NCI-H446 treated with DMSO at 0.1 percent for 48 hours (cell line): ENCODE measurements around the gene ADNP2.
A peak's percentile ranks its signal among the peaks of the same experiment; 100 is the strongest.
"Not testable (repeated sequence)": the region's sequence is repeated elsewhere in the genome, so short reads cannot be mapped to it uniquely, and the experiment has no call there.

Experiments
- DNase-seq: peaks from one replicate; lab custom pipeline; 2025; lab: John Stamatoyannopoulos, UW

Gene ADNP2

GRCh38 chr18:80147418-80148325 lies 38.6 kb downstream of the ADNP2 start:
- DNase-seq = no peak

GRCh38 chr18:80148326-80149199 lies 39.5 kb downstream of the ADNP2 start:
- DNase-seq = no peak

GRCh38 chr18:80149667-80150066 lies 40.6 kb downstream of the ADNP2 start:
- no peak for DNase-seq

- peak; percentile 1 for DNase-seq
Observed at GRCh38 chr18:80154293-80154692, 45.2 kb downstream of the ADNP2 start.

DNA sequence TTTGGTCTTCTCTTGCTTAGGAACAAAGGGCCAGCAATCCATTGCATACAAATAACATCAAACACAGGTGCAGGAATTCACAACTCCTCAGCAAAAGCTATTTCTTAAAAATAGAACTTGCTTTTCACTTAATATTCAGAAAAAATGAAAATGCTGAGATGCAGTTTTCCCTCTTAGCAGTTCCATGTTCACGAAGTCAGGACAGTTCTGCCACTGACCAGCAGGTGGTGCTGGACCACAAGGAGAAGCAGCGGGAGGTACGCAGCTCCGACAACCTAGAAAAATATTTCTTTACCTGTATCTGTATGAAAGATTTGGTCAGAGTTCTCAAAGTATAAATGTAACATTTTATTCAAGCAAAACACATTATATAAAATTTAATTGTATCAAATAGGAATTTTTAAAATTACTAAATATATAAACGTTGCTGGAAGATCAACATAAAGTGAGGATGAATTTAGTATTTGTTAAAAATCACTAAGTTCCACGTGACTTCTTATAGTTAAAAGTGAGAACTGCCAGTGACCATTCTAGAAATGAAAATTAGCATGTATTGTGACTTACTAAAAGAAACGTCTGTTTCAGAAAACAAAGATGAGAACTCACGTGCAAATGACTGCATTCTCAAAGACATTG lies 48.8 kb downstream of the ADNP2 start:
- peak; percentile 11 for DNase-seq

GRCh38 chr18:80158365-80158764 lies 49.3 kb downstream of the ADNP2 start:
- DNase-seq = no peak

DNA sequence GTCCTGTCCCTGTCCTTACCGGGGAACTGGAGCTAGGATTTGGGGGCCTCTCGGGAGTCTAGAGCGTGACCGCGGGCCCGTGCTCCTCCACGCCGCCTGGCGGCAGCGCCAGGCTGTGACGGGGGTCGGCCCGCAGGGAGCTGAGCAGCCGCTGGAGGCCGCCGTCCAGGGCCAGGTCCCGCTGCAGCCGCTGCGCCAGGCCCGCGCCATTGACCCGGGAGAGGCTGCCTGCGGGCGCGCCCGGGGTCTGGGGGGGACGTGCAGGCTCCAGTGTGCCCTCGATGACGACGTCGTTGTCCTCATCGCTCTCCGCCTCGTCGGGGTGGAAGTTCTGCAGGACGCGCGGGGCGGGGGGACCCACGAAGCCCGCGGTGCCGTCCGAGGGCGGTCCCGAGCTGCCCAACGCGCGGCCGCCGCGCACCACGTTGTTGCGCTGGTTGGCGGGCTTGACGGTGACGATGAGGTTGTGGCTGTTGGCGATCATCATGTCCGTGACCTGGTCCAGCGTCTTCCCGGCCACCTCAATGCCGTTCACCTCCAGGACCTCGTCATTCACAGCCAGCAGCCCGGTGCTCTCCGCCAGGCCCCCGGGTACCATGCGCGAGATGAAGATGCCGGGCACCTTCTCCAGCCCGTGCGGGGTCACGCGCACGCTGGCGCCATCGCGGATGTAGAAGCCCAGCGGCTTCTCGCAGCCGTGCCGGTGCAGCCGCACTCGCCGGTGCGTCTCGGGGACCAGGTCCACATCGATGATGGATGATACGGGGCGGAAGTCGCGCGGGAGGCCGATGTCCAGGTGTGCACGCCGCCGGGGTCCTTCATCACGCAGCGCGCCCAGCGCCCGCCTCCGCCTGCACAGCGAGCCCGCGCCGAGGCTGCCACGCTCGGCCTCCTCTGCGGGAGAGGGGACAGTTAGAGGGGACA lies 50.9 kb downstream of the ADNP2 start:
- DNase-seq = no peak

DNA sequence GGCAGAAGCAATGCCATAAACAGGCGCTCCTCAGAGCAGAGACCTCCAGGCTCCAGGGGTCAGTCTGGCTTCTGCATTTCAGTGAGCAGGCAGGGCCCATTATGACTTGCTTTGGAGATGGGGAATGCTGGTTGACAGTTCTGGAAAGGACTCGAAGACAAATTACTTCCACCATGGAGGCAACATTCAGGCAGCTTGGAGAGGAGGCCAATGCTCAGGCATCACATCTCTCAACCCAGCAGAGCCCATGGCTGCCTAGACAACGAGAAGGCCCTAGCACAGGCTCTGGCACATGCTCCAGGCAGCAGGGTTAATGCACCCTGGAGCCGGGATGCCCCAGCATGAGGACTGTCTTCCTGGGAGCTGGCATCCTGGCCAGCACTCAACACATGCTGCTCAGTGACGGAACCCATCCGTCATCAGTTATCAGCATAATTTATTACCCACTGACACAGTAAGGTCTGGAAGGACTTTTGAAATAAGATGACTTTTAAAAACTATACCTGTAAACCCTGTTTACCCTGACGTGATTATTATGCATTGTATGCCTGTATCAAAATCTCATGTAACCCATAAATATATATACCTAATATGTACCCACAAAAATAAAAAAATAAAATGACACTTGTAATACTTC lies 52.8 kb downstream of the ADNP2 start:
- no peak for DNase-seq

GRCh38 chr18:80163183-80163582 lies 54.1 kb downstream of the ADNP2 start:
- DNase-seq = no peak

- DNase-seq = not testable (repeated sequence)
Observed at GRCh38 chr18:80164727-80165355, 55.8 kb downstream of the ADNP2 start.

DNA sequence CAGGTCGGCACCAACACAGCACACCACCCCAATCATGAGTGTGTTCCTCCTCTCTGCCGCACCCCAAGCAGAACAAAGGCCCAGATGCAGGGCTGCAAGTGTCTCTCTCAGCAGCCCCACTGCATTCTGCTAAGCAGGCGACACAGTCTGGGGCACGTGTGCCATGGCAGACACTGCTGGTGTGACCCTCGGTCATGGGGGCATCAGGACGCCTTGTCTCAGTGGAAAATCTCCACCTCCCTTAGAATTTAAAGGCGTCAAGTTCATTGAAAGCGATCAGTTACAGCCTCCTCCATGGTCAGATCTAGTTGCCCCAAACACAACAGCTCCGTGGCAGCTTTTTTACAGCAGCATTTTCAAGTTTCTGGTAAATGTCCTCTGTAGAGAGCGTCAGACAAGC lies 57.2 kb downstream of the ADNP2 start:
- no peak for DNase-seq

- DNase-seq = no peak
Observed at GRCh38 chr18:80166725-80167124, 57.7 kb downstream of the ADNP2 start.

- DNase-seq = no peak
Observed at GRCh38 chr18:80167331-80167730, 58.3 kb downstream of the ADNP2 start.

- DNase-seq = no peak
Observed at GRCh38 chr18:80167931-80168330, 58.9 kb downstream of the ADNP2 start.

DNA sequence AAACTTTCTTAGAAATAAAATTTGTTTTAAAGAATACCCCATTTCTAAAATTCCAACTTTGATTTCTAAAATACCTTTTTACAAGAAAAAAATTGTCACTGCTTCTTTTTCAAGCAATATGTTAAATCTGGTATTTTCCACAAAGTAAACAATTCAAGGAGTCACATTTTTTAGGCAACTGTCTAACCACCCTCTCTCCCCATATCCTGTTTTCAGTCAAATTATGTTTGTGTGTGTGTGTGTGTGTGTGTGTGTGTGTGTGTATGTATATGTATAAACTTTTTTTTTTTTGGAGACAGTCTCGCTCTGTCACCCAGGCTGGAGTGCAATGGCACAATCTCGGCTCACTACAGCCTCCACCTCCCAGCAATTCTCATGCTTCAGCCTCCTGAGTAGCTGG lies 59.3 kb downstream of the ADNP2 start:
- no peak for DNase-seq

- DNase-seq = no peak
Observed at GRCh38 chr18:80168982-80169381, 59.9 kb downstream of the ADNP2 start.

DNA sequence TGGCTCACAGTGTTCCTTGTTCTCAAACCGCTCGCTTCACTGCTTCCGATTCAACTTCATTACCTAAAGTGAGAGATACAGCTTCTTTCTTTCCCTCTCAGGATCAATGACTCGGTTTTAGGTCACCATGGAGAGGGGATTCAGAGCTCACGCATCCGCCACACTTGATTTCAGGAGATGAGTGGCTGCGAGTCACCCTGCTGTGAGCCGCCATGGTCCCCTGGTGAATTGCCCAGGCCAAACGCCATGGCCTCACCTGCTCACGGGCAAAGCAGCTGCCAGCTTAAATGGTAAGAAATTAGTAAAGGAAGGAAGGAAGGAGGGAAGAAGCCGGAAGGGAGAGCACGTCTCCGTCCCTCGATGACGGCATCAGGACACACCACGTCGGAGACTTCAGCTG lies 60.5 kb downstream of the ADNP2 start:
- DNase-seq = no peak

- no peak for DNase-seq
Observed at GRCh38 chr18:80170395-80171053, 61.5 kb downstream of the ADNP2 start.

- no peak for DNase-seq
Observed at GRCh38 chr18:80171054-80171872, 62.2 kb downstream of the ADNP2 start.
